ENCODE measurements around the gene PPP1R15A.
A peak's percentile ranks its signal among the peaks of the same experiment; 100 is the strongest.
"Not testable (repeated sequence)": the region's sequence is repeated elsewhere in the genome, so short reads cannot be mapped to it uniquely, and the experiment has no call there.

Gene PPP1R15A

GRCh38 chr19:48915757-48916156, 43.5 kb downstream of the PPP1R15A start:
- DNase-seq (ENCODE audit: low spot score), result no peak

GRCh38 chr19:48918071-48918470, 45.9 kb downstream of the PPP1R15A start:
- DNase-seq (ENCODE audit: low spot score), result no peak

- peak; percentile 76 for DNase-seq (ENCODE audit: low spot score)
Observed at GRCh38 chr19:48918801-48919247, 46.6 kb downstream of the PPP1R15A start.

GRCh38 chr19:48919271-48919670, 47.0 kb downstream of the PPP1R15A start:
- DNase-seq (ENCODE audit: low spot score), result not testable (repeated sequence)

GRCh38 chr19:48920949-48921348, 48.7 kb downstream of the PPP1R15A start:
- no peak for DNase-seq (ENCODE audit: low spot score)

- DNase-seq (ENCODE audit: low spot score), result no peak
Observed at GRCh38 chr19:48921721-48922500, 49.7 kb downstream of the PPP1R15A start.

- no peak for DNase-seq (ENCODE audit: low spot score)
Observed at GRCh38 chr19:48922548-48923490, 50.6 kb downstream of the PPP1R15A start.

- no peak for DNase-seq (ENCODE audit: low spot score)
Observed at GRCh38 chr19:48925240-48925843, 53.1 kb downstream of the PPP1R15A start.
